ENCODE data around the gene HOMER2. TPM values are rescaled to one million over a fixed set of nuclear protein-coding genes. Genes with fewer than 3 reads are reported as not detected.

Gene HOMER2
- total RNA-seq, 2 experiments from 2014 or later = 5.6 TPM

DNA sequence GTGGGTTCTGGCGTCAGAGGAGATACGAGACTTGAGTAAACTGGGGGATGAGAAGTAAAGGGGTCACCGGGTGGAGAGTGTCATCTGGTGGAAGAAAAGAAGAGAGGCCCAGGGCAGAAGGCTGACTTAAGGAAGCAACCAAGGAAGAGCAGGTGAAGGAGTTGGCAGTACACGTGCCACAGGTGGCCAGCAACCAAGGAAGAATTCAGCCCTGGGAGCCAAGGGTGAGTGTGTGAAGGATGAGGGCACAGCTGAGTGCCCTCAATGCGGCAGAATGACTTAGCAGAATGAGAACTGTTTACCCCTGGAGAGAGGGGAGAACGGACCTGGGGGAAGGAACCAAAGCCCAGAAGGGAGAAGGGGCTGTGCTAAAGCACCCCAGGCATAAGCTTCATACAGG lies 71.8 kb downstream of the HOMER2 start:
- ChIA-PET CTCF (ENCODE audit: unreplicated experiment) (no interaction called here), POLR2A (no interaction called here)
- H3K4me2 ChIP-seq (ENCODE audit: low read length) = no peak overlapping the region
- H3K36me3 ChIP-seq (ENCODE audit: insufficient read depth, low read length) = no peaks in the 10 kb centered on the region
- BruUV-seq (replicated peaks) = no TSS peak
- no peak for DNase-seq (ENCODE audit: low spot score)
- TF ChIP-seq EZH2phosphoT487 (IDR thresholded peaks at IDR 0.05; ENCODE audit: borderline replicate concordance, low read depth, low read length) = no peak
- TF ChIP-seq, protein P1, sequence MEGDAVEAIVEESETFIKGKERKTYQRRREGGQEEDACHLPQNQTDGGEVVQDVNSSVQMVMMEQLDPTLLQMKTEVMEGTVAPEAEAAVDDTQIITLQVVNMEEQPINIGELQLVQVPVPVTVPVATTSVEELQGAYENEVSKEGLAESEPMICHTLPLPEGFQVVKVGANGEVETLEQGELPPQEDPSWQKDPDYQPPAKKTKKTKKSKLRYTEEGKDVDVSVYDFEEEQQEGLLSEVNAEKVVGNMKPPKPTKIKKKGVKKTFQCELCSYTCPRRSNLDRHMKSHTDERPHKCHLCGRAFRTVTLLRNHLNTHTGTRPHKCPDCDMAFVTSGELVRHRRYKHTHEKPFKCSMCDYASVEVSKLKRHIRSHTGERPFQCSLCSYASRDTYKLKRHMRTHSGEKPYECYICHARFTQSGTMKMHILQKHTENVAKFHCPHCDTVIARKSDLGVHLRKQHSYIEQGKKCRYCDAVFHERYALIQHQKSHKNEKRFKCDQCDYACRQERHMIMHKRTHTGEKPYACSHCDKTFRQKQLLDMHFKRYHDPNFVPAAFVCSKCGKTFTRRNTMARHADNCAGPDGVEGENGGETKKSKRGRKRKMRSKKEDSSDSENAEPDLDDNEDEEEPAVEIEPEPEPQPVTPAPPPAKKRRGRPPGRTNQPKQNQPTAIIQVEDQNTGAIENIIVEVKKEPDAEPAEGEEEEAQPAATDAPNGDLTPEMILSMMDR (conservative IDR thresholded peaks at IDR 0.05; ENCODE audit: low read length) = 0 out of 2 replicates have a peak, but pooled peaks have one; percentile 20
- H3K27ac ChIP-seq (ENCODE audit: low read depth, low read length, poor library complexity, severe bottlenecking) = no peak overlapping the region
- intact Hi-C loops (cut with micrococcal nuclease; ENCODE audit: unreplicated experiment) = no loop called here
- H4K20me1 ChIP-seq (ENCODE audit: insufficient read depth, low read length) = no peaks in the 10 kb centered on the region
- H3K79me2 ChIP-seq (ENCODE audit: insufficient read depth, low read depth, low read length) = no peaks in the 10 kb centered on the region
- no peaks in the 10 kb centered on the region for H3K4me1 ChIP-seq (ENCODE audit: insufficient read depth, low read length, poor library complexity, severe bottlenecking)
- no peaks in the 10 kb centered on the region for H3K9me2 ChIP-seq (ENCODE audit: insufficient read depth, low read length)
- no peak overlapping the region for H2AFZ ChIP-seq (ENCODE audit: low read length)
- no peak overlapping the region for H3K4me3 ChIP-seq (ENCODE audit: low read depth, low read length, poor library complexity, severe bottlenecking)
- H3K9me3 ChIP-seq (ENCODE audit: low read length) = no peaks in the 10 kb centered on the region

GRCh38 chr15:82878325-82878724 lies 74.2 kb downstream of the HOMER2 start:
- CTCF ChIA-PET (ENCODE audit: unreplicated experiment) = no interaction called here
- no peak overlapping the region for H3K4me2 ChIP-seq (ENCODE audit: low read length)
- H3K36me3 ChIP-seq (ENCODE audit: insufficient read depth, low read length) = no peaks in the 10 kb centered on the region
- POLR2A ChIA-PET = interaction anchor here (0.6 kb wide), 1 partner anchor 136 kb away, joined by 3 read pairs; no protein-coding TSS in a partner anchor
- no peak overlapping the region for H3K27ac ChIP-seq (ENCODE audit: low read depth, low read length, poor library complexity, severe bottlenecking)
- H3K9me3 ChIP-seq (ENCODE audit: low read length) = no peaks in the 10 kb centered on the region
- H3K9me2 ChIP-seq (ENCODE audit: insufficient read depth, low read length) = no peaks in the 10 kb centered on the region
- H3K4me3 ChIP-seq (ENCODE audit: low read depth, low read length, poor library complexity, severe bottlenecking) = no peak overlapping the region
- no peak for TF ChIP-seq EZH2phosphoT487 (IDR thresholded peaks at IDR 0.05; ENCODE audit: borderline replicate concordance, low read depth, low read length)
- TF ChIP-seq, protein P1 (conservative IDR thresholded peaks at IDR 0.05; ENCODE audit: low read length) = no peak
- H3K79me2 ChIP-seq (ENCODE audit: insufficient read depth, low read depth, low read length) = no peaks in the 10 kb centered on the region
- intact Hi-C loops (cut with micrococcal nuclease; ENCODE audit: unreplicated experiment) = no loop called here
- BruUV-seq (replicated peaks) = no TSS peak
- no peaks in the 10 kb centered on the region for H3K4me1 ChIP-seq (ENCODE audit: insufficient read depth, low read length, poor library complexity, severe bottlenecking)
- H2AFZ ChIP-seq (ENCODE audit: low read length) = no peak overlapping the region
- no peaks in the 10 kb centered on the region for H4K20me1 ChIP-seq (ENCODE audit: insufficient read depth, low read length)
- no peak for DNase-seq (ENCODE audit: low spot score)

DNA sequence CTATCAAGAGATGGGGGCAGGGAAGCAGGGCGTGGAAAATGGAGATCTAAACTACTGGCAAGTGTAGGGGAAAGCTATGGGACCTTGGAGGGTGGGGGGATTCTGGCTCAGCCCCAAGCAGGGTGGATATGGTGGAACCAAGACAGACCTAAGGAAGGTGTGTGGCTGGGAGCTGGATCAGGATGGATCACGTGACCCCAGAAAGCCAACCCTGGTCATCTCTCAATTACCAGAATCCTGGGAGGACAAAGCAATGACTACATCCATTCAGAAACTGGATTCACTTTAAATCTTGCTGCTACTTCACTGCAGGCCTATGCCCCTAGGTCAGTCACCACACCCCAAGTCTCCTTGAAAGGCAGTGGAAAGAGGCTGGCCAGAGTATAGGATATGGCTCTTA lies 74.7 kb downstream of the HOMER2 start:
- no peak overlapping the region for H3K4me3 ChIP-seq (ENCODE audit: low read depth, low read length, poor library complexity, severe bottlenecking)
- BruUV-seq (replicated peaks) = no TSS peak
- no peaks in the 10 kb centered on the region for H3K79me2 ChIP-seq (ENCODE audit: insufficient read depth, low read depth, low read length)
- no peak for TF ChIP-seq EZH2phosphoT487 (IDR thresholded peaks at IDR 0.05; ENCODE audit: borderline replicate concordance, low read depth, low read length)
- TF ChIP-seq, protein P1 (conservative IDR thresholded peaks at IDR 0.05; ENCODE audit: low read length) = no peak
- H3K36me3 ChIP-seq (ENCODE audit: insufficient read depth, low read length) = no peaks in the 10 kb centered on the region
- no peaks in the 10 kb centered on the region for H3K4me1 ChIP-seq (ENCODE audit: insufficient read depth, low read length, poor library complexity, severe bottlenecking)
- no peak overlapping the region for H2AFZ ChIP-seq (ENCODE audit: low read length)
- POLR2A ChIA-PET = no interaction called here
- H3K9me3 ChIP-seq (ENCODE audit: low read length) = no peaks in the 10 kb centered on the region
- no peaks in the 10 kb centered on the region for H4K20me1 ChIP-seq (ENCODE audit: insufficient read depth, low read length)
- no peak overlapping the region for H3K4me2 ChIP-seq (ENCODE audit: low read length)
- no peak for DNase-seq (ENCODE audit: low spot score)
- H3K27ac ChIP-seq (ENCODE audit: low read depth, low read length, poor library complexity, severe bottlenecking) = no peak overlapping the region
- intact Hi-C loops (cut with micrococcal nuclease; ENCODE audit: unreplicated experiment) = no loop called here
- no peaks in the 10 kb centered on the region for H3K9me2 ChIP-seq (ENCODE audit: insufficient read depth, low read length)
- CTCF ChIA-PET (ENCODE audit: unreplicated experiment) = no interaction called here
